ENCODE results near the gene FOXF2.

- TF ChIP-seq MYC (IDR thresholded peaks at IDR 0.05; ENCODE audit: low read depth, low read length) (no peak), POLR2A (IDR thresholded peaks at IDR 0.05; ENCODE audit: extremely low read depth, insufficient read length) (no peak), CTCF (IDR thresholded peaks at IDR 0.05; ENCODE audit: low read depth, low read length) (no peak)
These were observed 10.2 kb upstream of the FOXF2 start for GRCh38 chr6:1379017-1379787.

Measured in NB4 (cell line).